Astrocyte (in vitro differentiated cells and primary cell): Measurements from ENCODE around the gene HMGXB3. TPM values are rescaled to one million over a fixed set of nuclear protein-coding genes. Genes with fewer than 3 reads are reported as not detected.

Experiments used
- DNase-seq: peaks from one replicate; pipeline ENCODE4 v3.0.0-alpha.2; 2010; ENCODE audit warnings: low read depth
- FAIRE-seq: peaks from 2 replicates; lab custom pipeline; 2011; peaks lifted over from hg19 to GRCh38; lab: Jason Lieb, UNC
- H2AFZ ChIP-seq: 2 replicates; pipeline ENCODE4 v1.6.0; 2012; ENCODE audit warnings: low read depth, low read length, inconsistent platforms
- H3K27ac ChIP-seq: 2 replicates; pipeline ENCODE4 v1.5.1; 2011; ENCODE audit warnings: low read depth, low read length, inconsistent platforms
- H3K27me3 ChIP-seq: 2 replicates; pipeline ENCODE4 v1.6.0; 2011; ENCODE audit warnings: low read length, inconsistent platforms; ENCODE audit not compliant: insufficient read depth
- H3K36me3 ChIP-seq: 2 replicates; pipeline ENCODE4 v1.5.1; 2011; ENCODE audit warnings: low read length, inconsistent platforms; ENCODE audit not compliant: insufficient read depth
- H3K4me1 ChIP-seq: 2 replicates; pipeline ENCODE4 v1.5.1; 2011; ENCODE audit warnings: low read length, inconsistent platforms; ENCODE audit not compliant: insufficient read depth
- H3K4me2 ChIP-seq: 2 replicates; pipeline ENCODE4 v1.6.0; 2012; ENCODE audit warnings: low read length, inconsistent platforms
- H3K4me3 ChIP-seq: 2 replicates; pipeline ENCODE4 v1.5.1; 2011; ENCODE audit warnings: low read depth, mild to moderate bottlenecking, low read length, inconsistent platforms; ENCODE audit not compliant: insufficient read depth
- H3K79me2 ChIP-seq: 2 replicates; pipeline ENCODE4 v1.6.0; 2012; ENCODE audit warnings: mild to moderate bottlenecking, low read length, inconsistent platforms; ENCODE audit not compliant: insufficient read depth
- H3K9ac ChIP-seq: 2 replicates; pipeline ENCODE4 v1.6.0; 2012; ENCODE audit warnings: mild to moderate bottlenecking, low read length, inconsistent platforms
- H3K9me3 ChIP-seq: 2 replicates; pipeline ENCODE4 v1.5.1; 2012; ENCODE audit warnings: low read depth, mild to moderate bottlenecking, low read length, inconsistent platforms; ENCODE audit not compliant: insufficient read depth
- H4K20me1 ChIP-seq: 2 replicates; pipeline ENCODE4 v1.6.0; 2012; ENCODE audit warnings: low read length, inconsistent platforms; ENCODE audit not compliant: insufficient read depth
- H3K27ac Mint-ChIP-seq: one replicate; pipeline ENCODE4 v1.8.0; 2021; ENCODE audit warnings: mild to moderate bottlenecking, mixed read lengths; ENCODE audit not compliant: unreplicated experiment
- H3K27me3 Mint-ChIP-seq: one replicate; pipeline ENCODE4 v1.8.0; 2021; ENCODE audit warnings: low read depth, mixed read lengths; ENCODE audit not compliant: unreplicated experiment
- H3K36me3 Mint-ChIP-seq: one replicate; pipeline ENCODE4 v1.8.0; 2021; ENCODE audit warnings: low read depth, mixed read lengths; ENCODE audit not compliant: unreplicated experiment
- H3K4me1 Mint-ChIP-seq: one replicate; pipeline ENCODE4 v1.8.0; 2021; ENCODE audit warnings: low read depth, mixed read lengths; ENCODE audit not compliant: unreplicated experiment
- H3K4me3 Mint-ChIP-seq: one replicate; pipeline ENCODE4 v1.8.0; 2021; ENCODE audit warnings: mild to moderate bottlenecking, moderate library complexity, mixed read lengths; ENCODE audit not compliant: unreplicated experiment
- H3K9me3 Mint-ChIP-seq: one replicate; pipeline ENCODE4 v1.8.0; 2021; ENCODE audit warnings: mild to moderate bottlenecking, mixed read lengths; ENCODE audit not compliant: unreplicated experiment
- CTCF ChIP-seq: IDR thresholded peaks from 2 replicates; pipeline ENCODE4 v1.5.1; 2011; ENCODE audit warnings: low read depth, mild to moderate bottlenecking, inconsistent platforms, low read length, moderate library complexity; ENCODE audit not compliant: insufficient read depth
- EZH2 ChIP-seq: IDR thresholded peaks from 2 replicates; pipeline ENCODE4 v1.6.1; 2012; ENCODE audit warnings: mild to moderate bottlenecking, low read length, inconsistent platforms; ENCODE audit not compliant: insufficient read depth
- total RNA-seq: library from RNA; stranded (reverse); gene quantifications from 2 replicates; pipeline ENCODE4 v1.2.1, GENCODE V29; 2021

HMGXB3 gene
- total RNA-seq, 1 donor from 2014 or later = 58.1 TPM

- no peak overlapping the region for H3K27ac ChIP-seq
- no peaks in the 10 kb centered on the region for H3K79me2 ChIP-seq
- peak overlapping the region; percentile 39 for H3K4me2 ChIP-seq
- H3K27me3 ChIP-seq = no peaks in the 10 kb centered on the region
- H3K9ac ChIP-seq = no peak overlapping the region
- Mint-ChIP-seq H3K9me3 (peaks cover 5% of the 10 kb centered on the region), H3K27ac (no peak overlapping the region), H3K27me3 (peaks cover 5% of the 10 kb centered on the region), H3K36me3 (no peaks in the 10 kb centered on the region), H3K4me3 (no peak overlapping the region), H3K4me1 (peaks cover 45% of the 10 kb centered on the region)
- no peak overlapping the region for H3K4me3 ChIP-seq
- FAIRE-seq (no peak), DNase-seq (no peak)
- H3K36me3 ChIP-seq = no peaks in the 10 kb centered on the region
- TF ChIP-seq EZH2 = no peak
- no peak for TF ChIP-seq CTCF
- peaks cover 46% of the 10 kb centered on the region for H3K4me1 ChIP-seq
- H3K9me3 ChIP-seq = peaks cover 5% of the 10 kb centered on the region
- no peak overlapping the region for H2AFZ ChIP-seq
- no peaks in the 10 kb centered on the region for H4K20me1 ChIP-seq
These were observed 67.9 kb downstream of the HMGXB3 start for GRCh38 chr5:150068472-150068871.

GRCh38 chr5:150068961-150069645 is 68.6 kb downstream of the HMGXB3 start:
- FAIRE-seq = no peak
- H3K27me3 Mint-ChIP-seq = peaks cover 5% of the 10 kb centered on the region
- H3K36me3 Mint-ChIP-seq = no peaks in the 10 kb centered on the region
- Histone ChIP-seq H3K9me3 (peaks cover 8% of the 10 kb centered on the region), H3K27ac (no peak overlapping the region), H3K4me3 (no peak overlapping the region), H3K79me2 (no peaks in the 10 kb centered on the region), H3K27me3 (no peaks in the 10 kb centered on the region), H3K4me1 (peaks cover 45% of the 10 kb centered on the region), H3K36me3 (no peaks in the 10 kb centered on the region), H3K4me2 (no peak overlapping the region), H3K9ac (no peak overlapping the region), H2AFZ (no peak overlapping the region), H4K20me1 (no peaks in the 10 kb centered on the region)
- TF ChIP-seq EZH2 (no peak), CTCF (no peak)
- no peak overlapping the region for H3K4me3 Mint-ChIP-seq
- H3K4me1 Mint-ChIP-seq = peaks cover 40% of the 10 kb centered on the region
- H3K27ac Mint-ChIP-seq = no peak overlapping the region
- H3K9me3 Mint-ChIP-seq = peaks cover 5% of the 10 kb centered on the region
- no peak for DNase-seq
